ENCODE results near the gene POLR1D. TPM values are rescaled to one million over a fixed set of nuclear protein-coding genes. Genes with fewer than 3 reads are reported as not detected.
A peak's percentile ranks its signal among the peaks of the same experiment; 100 is the strongest.

The POLR1D gene
- total RNA-seq, 4 donors from 2014 or later = 63.8 to 81.5 (median 73.3) TPM

- Histone ChIP-seq H3K9me3 (no peaks in the 10 kb centered on the region), H3K27ac (peak overlapping the region in 1 of 4 donors; percentile 14), H3K4me3 (no peak overlapping the region), H3K27me3 (no peaks in the 10 kb centered on the region), H3K4me1 (peaks cover 0 to 32% (median 8%) of the 10 kb centered on the region in 4 donors), H3K36me3 (no peaks in the 10 kb centered on the region)
- DNase-seq (ENCODE audit: low spot score in 2 of 2) = no peak
- no peak for TF ChIP-seq EP300 (IDR thresholded peaks at IDR 0.05)
- no peak for TF ChIP-seq CTCF (IDR thresholded peaks at IDR 0.05)
- TF ChIP-seq POLR2A (IDR thresholded peaks at IDR 0.05) = no peak
- 93 to 95% methylated on average over 2 of the region's 2 CpGs for WGBS, 2 donors
These were observed 20.5 kb upstream of the POLR1D start for GRCh38 chr13:27601208-27601607.

GRCh38 chr13:27601803-27602202, 19.9 kb upstream of the POLR1D start:
- 97 to 100% methylated on average over 2 of the region's 2 CpGs for WGBS, 2 donors
- TF ChIP-seq EP300 (IDR thresholded peaks at IDR 0.05) (no peak), POLR2A (IDR thresholded peaks at IDR 0.05) (no peak), CTCF (IDR thresholded peaks at IDR 0.05) (no peak)
- peaks cover 0 to 33% (median 10%) of the 10 kb centered on the region in 4 donors for H3K4me1 ChIP-seq
- H3K36me3 ChIP-seq = no peaks in the 10 kb centered on the region
- H3K9me3 ChIP-seq = no peaks in the 10 kb centered on the region
- H3K27me3 ChIP-seq = no peaks in the 10 kb centered on the region
- no peak overlapping the region for H3K27ac ChIP-seq
- DNase-seq (ENCODE audit: low spot score in 2 of 2) = no peak
- H3K4me3 ChIP-seq = no peak overlapping the region

GRCh38 chr13:27605099-27605498, 16.6 kb upstream of the POLR1D start:
- H3K36me3 ChIP-seq = no peaks in the 10 kb centered on the region
- 53 to 58% methylated on average over 3 of the region's 3 CpGs for WGBS, 2 donors
- no peak overlapping the region for H3K4me3 ChIP-seq
- H3K27me3 ChIP-seq = no peaks in the 10 kb centered on the region
- no peak overlapping the region for H3K27ac ChIP-seq
- TF ChIP-seq EP300 (IDR thresholded peaks at IDR 0.05) (no peak), POLR2A (IDR thresholded peaks at IDR 0.05) (no peak), CTCF (IDR thresholded peaks at IDR 0.05) (no peak)
- DNase-seq (ENCODE audit: low spot score in 2 of 2) = no peak
- no peaks in the 10 kb centered on the region for H3K9me3 ChIP-seq
- peaks cover 0 to 21% (median 5%) of the 10 kb centered on the region in 4 donors for H3K4me1 ChIP-seq

- Histone ChIP-seq H3K4me3 (no peak overlapping the region), H3K9me3 (no peaks in the 10 kb centered on the region), H3K27me3 (no peaks in the 10 kb centered on the region), H3K27ac (no peak overlapping the region), H3K4me1 (peaks cover 0 to 15% (median 4%) of the 10 kb centered on the region in 4 donors), H3K36me3 (no peaks in the 10 kb centered on the region)
- WGBS, 2 donors = 69 to 73% methylated on average over 2 of the region's 2 CpGs
- no peak for DNase-seq (ENCODE audit: low spot score in 2 of 2)
- TF ChIP-seq POLR2A (IDR thresholded peaks at IDR 0.05) (no peak), CTCF (IDR thresholded peaks at IDR 0.05) (no peak), EP300 (IDR thresholded peaks at IDR 0.05) (no peak)
These were observed 16.0 kb upstream of the POLR1D start for GRCh38 chr13:27605610-27606200.

- Histone ChIP-seq H3K27me3 (no peaks in the 10 kb centered on the region), H3K27ac (no peak overlapping the region), H3K4me1 (peaks cover 0 to 15% (median 4%) of the 10 kb centered on the region in 4 donors), H3K9me3 (no peaks in the 10 kb centered on the region), H3K36me3 (no peaks in the 10 kb centered on the region), H3K4me3 (no peak overlapping the region)
- TF ChIP-seq CTCF (IDR thresholded peaks at IDR 0.05) = no peak
- TF ChIP-seq POLR2A (IDR thresholded peaks at IDR 0.05) = no peak
- no peak for TF ChIP-seq EP300 (IDR thresholded peaks at IDR 0.05)
- WGBS, 2 donors = 41 to 47% methylated on average over 4 of the region's 4 CpGs
- no peak for DNase-seq (ENCODE audit: low spot score in 2 of 2)
These were observed 14.6 kb upstream of the POLR1D start for GRCh38 chr13:27607125-27607524.

Data from tibial nerve (tissue), 4 donors.